ENCODE data around the gene TRIM44.
"Not testable (repeated sequence)": the region's sequence is repeated elsewhere in the genome, so short reads cannot be mapped to it uniquely, and the experiment has no call there.

The TRIM44 gene

GRCh38 chr11:35825386-35825785, 162.8 kb downstream of the TRIM44 start:
- DNase-seq, result no peak

GRCh38 chr11:35826006-35826405, 163.4 kb downstream of the TRIM44 start:
- DNase-seq, result no peak

- DNase-seq, result no peak
These were observed 164.4 kb downstream of the TRIM44 start for GRCh38 chr11:35826949-35827348.

- no peak for DNase-seq
These were observed 173.6 kb downstream of the TRIM44 start for GRCh38 chr11:35836205-35836604.

GRCh38 chr11:35838071-35838470, 175.5 kb downstream of the TRIM44 start:
- no peak for DNase-seq

- not testable (repeated sequence) for DNase-seq
These were observed 176.3 kb downstream of the TRIM44 start for GRCh38 chr11:35838697-35839367.

- no peak for DNase-seq
These were observed 177.0 kb downstream of the TRIM44 start for GRCh38 chr11:35839368-35840161.

GRCh38 chr11:35841733-35842132, 179.2 kb downstream of the TRIM44 start:
- DNase-seq, result no peak

- no peak for DNase-seq
These were observed 180.4 kb downstream of the TRIM44 start for GRCh38 chr11:35842958-35843357.

- no peak for DNase-seq
These were observed 182.0 kb downstream of the TRIM44 start for GRCh38 chr11:35844579-35844978.

- no peak for DNase-seq
These were observed 183.3 kb downstream of the TRIM44 start for GRCh38 chr11:35845860-35846259.

- no peak for DNase-seq
These were observed 184.3 kb downstream of the TRIM44 start for GRCh38 chr11:35846874-35847273.

GRCh38 chr11:35847473-35847872, 184.9 kb downstream of the TRIM44 start:
- DNase-seq, result no peak

GRCh38 chr11:35848616-35849015, 186.0 kb downstream of the TRIM44 start:
- no peak for DNase-seq

GRCh38 chr11:35850191-35850590, 187.6 kb downstream of the TRIM44 start:
- DNase-seq, result no peak

- DNase-seq, result no peak
These were observed 188.8 kb downstream of the TRIM44 start for GRCh38 chr11:35851342-35851741.

GRCh38 chr11:35852056-35852455, 189.5 kb downstream of the TRIM44 start:
- no peak for DNase-seq

- DNase-seq, result no peak
These were observed 191.4 kb downstream of the TRIM44 start for GRCh38 chr11:35853971-35854370.

- no peak for DNase-seq
These were observed 193.1 kb downstream of the TRIM44 start for GRCh38 chr11:35855671-35856070.

GRCh38 chr11:35856259-35856658, 193.7 kb downstream of the TRIM44 start:
- DNase-seq, result no peak

- DNase-seq, result no peak
These were observed 194.2 kb downstream of the TRIM44 start for GRCh38 chr11:35856756-35857155.

GRCh38 chr11:35857922-35858321, 195.3 kb downstream of the TRIM44 start:
- no peak for DNase-seq

- no peak for DNase-seq
These were observed 196.7 kb downstream of the TRIM44 start for GRCh38 chr11:35859301-35859700.

GRCh38 chr11:35860194-35860593, 197.6 kb downstream of the TRIM44 start:
- DNase-seq, result not testable (repeated sequence)

All from effector CD4-positive, alpha-beta T cell (primary cell).